Right cardiac atrium (tissue), 5 donors: ENCODE measurements around the gene PNLIPRP3. TPM values are rescaled to one million over a fixed set of nuclear protein-coding genes. Genes with fewer than 3 reads are reported as not detected.
A peak's percentile ranks its signal among the peaks of the same experiment; 100 is the strongest.
"Not testable (repeated sequence)": the region's sequence is repeated elsewhere in the genome, so short reads cannot be mapped to it uniquely, and the experiment has no call there.

Experiments
- ATAC-seq, 2 donors: fragments of 200-7000 bp; cut with Tn5 transposase; one replicate each; pipeline versions ENCODE4 v1.8.0 to v1.9.1; 2020; ENCODE audit warnings: moderate library complexity in 2 of 2, mild to moderate bottlenecking in 1 of 2
- DNase-seq, 3 donors: peaks; one replicate each; pipeline ENCODE4 v3.0.0-alpha.2; 2020
- H3K27ac ChIP-seq: one replicate; pipeline ENCODE4 v1.5.1; 2013; ENCODE audit warnings: mild to moderate bottlenecking, low read length, control low read depth, moderate library complexity
- H3K27me3 ChIP-seq: one replicate; pipeline ENCODE4 v1.6.1; 2013; ENCODE audit not compliant: control insufficient read depth, insufficient read depth
- H3K4me1 ChIP-seq: one replicate; pipeline ENCODE4 v1.6.1; 2013; ENCODE audit warnings: low read length; ENCODE audit not compliant: control insufficient read depth, insufficient read depth
- H3K4me3 ChIP-seq: one replicate; pipeline ENCODE4 v1.5.1; 2013; ENCODE audit warnings: low read length, control low read depth
- H3K9me3 ChIP-seq: one replicate; pipeline ENCODE4 v1.6.1; 2013; ENCODE audit warnings: low read length; ENCODE audit not compliant: control insufficient read depth
- WGBS: extraction: QIAGEN DNeasy Blood & Tissue Kit; methylation state at CpG from one replicate; pipeline ENCODE4 v1.1.7; 2013; 5-methylcytosine and 5-hydroxymethylcytosine counted together
- intact Hi-C, 4 donors: fragments of 100-400 bp; cut with DNase I; formaldehyde crosslinking; loops; one replicate each; pipeline versions ENCODE4 v1.11.0 to v1.14.0; 2022 to 2023
- long read RNA-seq, 4 donors: library from polyadenylated mRNA; unstranded; transcript quantifications; one replicate each; pipeline ENCODE4 v2.0.0, GENCODE V29; 2020 to 2021
- polyA plus RNA-seq: library from polyadenylated mRNA; stranded (reverse); fragments of 200-250 nt; gene quantifications from one replicate; pipeline ENCODE4 v1.2.3, GENCODE V29; 2013
- total RNA-seq, 4 donors: library from RNA; stranded (reverse); fragmentation: NEBNext Ultra II Directional; extraction: Animal tissue kit (Norgen Biotek cat#: 25700); gene quantifications; one replicate each; pipeline ENCODE4 v1.2.1, GENCODE V29; 2021
- donor health status: healthy with polysubstance abuse.
- donor health status: DM: no; HTN: yes; CAD: no.
- donor health status: DM: no; HTN: no; CAD: no.
- donor health status: DM: no; HTN: yes; CAD: no; lungs with severe emphysema.
- donor health status: DM: yes; HTN: yes; CAD: no.

Gene PNLIPRP3
- total RNA-seq (not detected), polyA plus RNA-seq (not detected)
- long read RNA-seq, donor 1 = 0 reads
- long read RNA-seq, donor 2 = 0 reads
- long read RNA-seq, donor 3 = 0 reads
- long read RNA-seq, donor 4 = 0 reads

DNA sequence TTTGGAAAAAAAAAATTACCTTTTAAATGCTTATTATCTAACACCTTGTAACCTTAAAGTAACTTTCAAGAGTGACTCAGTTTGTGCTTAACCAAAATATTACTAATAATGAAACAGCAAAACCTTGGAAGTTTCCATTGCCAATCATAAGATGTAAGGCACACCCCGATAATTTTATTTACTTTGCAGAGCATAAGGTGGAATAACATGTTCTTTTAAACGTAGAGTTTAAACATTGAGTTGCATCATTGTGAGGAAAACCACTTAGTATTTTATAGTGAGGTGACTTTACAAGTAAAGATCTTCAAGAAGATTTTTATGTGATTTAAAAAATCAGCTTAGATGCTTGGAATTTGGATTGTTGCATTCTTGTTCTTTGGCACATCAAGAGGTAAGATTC lies at the start of gene PNLIPRP3:
PNLIPRP3 (plus strand) TSS at position 177 of the 400 bp plus-strand sequence; CDS start at position 343, 166 bp downstream.
- WGBS = 80% methylated on average over 2 of the region's 2 CpGs

DNA sequence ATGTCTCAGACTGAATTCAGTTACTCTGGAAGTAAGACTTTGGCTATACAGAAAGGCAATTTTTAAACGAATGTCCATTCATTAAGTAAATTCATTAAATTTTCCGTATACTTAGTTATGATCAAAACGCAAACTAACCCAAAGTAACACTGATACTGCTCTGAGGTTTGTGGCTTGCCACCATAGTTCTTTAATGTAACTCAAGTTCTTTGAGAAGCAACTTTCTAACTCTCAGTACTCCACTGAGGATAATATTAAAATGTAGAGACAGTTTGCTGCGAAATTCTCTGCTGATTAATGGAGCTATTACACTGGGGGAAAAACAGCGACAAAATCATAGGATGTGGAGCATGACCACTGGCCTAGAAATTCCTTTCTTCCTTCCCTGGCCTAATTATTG lies 45.4 kb upstream of the PNLIPRP3 start:
- intact Hi-C loops = loop anchor here in 3 of 4 donors (10.0 kb wide), 4 partner anchors 667 to 1237 kb away; no protein-coding TSS in a partner anchor
- no peak for ATAC-seq
- WGBS = 81% methylated on average over 5 of the region's 5 CpGs

More for the DNA sequence above, at the start of gene PNLIPRP3:
- no peak for ATAC-seq
- H3K4me1 ChIP-seq = no peaks in the 10 kb centered on the region
- H3K4me3 ChIP-seq = no peak within 1 kb of the TSS
- H3K27me3 ChIP-seq = no peaks in the 10 kb centered on the region
- DNase-seq = no peak
- intact Hi-C loops = no loop called here
- no peak within 1 kb of the TSS for H3K27ac ChIP-seq
- no peaks in the 10 kb centered on the region for H3K9me3 ChIP-seq

DNA sequence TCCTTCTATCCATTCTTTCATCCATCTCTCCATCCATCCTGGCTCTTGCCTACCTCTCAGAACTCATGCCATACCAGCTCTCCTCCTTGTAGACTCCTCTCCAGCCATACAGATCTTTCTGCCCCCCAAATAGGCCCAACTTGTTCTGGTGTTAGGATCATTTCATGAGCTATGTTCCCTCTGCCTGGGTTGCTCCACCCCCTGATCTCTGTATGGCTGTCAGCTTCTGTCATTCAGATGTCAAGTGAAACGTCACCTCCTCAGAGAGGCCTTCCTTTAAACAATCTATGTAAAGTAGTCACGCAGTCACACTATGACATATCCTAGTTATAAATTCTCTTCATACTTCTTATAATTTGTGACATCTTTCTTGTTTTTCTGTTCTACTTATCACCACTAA lies 42.3 kb upstream of the PNLIPRP3 start:
- DNase-seq (no peak), ATAC-seq (no peak)
- H3K27ac ChIP-seq = no peak overlapping the region
- no peaks in the 10 kb centered on the region for H3K4me1 ChIP-seq
- H3K27me3 ChIP-seq = no peaks in the 10 kb centered on the region
- intact Hi-C loops = loop anchor here (5.0 to 10.0 kb wide), 5 partner anchors 671 to 1241 kb away; no protein-coding TSS in a partner anchor
- H3K4me3 ChIP-seq = no peak overlapping the region
- WGBS = 85% methylated on average over 2 of the region's 2 CpGs
- H3K9me3 ChIP-seq = no peaks in the 10 kb centered on the region

More for the DNA sequence above, 45.4 kb upstream of the PNLIPRP3 start:
- no peak overlapping the region for H3K4me3 ChIP-seq
- no peaks in the 10 kb centered on the region for H3K4me1 ChIP-seq
- H3K27ac ChIP-seq = no peak overlapping the region
- no peaks in the 10 kb centered on the region for H3K9me3 ChIP-seq
- no peaks in the 10 kb centered on the region for H3K27me3 ChIP-seq
- DNase-seq = no peak

DNA sequence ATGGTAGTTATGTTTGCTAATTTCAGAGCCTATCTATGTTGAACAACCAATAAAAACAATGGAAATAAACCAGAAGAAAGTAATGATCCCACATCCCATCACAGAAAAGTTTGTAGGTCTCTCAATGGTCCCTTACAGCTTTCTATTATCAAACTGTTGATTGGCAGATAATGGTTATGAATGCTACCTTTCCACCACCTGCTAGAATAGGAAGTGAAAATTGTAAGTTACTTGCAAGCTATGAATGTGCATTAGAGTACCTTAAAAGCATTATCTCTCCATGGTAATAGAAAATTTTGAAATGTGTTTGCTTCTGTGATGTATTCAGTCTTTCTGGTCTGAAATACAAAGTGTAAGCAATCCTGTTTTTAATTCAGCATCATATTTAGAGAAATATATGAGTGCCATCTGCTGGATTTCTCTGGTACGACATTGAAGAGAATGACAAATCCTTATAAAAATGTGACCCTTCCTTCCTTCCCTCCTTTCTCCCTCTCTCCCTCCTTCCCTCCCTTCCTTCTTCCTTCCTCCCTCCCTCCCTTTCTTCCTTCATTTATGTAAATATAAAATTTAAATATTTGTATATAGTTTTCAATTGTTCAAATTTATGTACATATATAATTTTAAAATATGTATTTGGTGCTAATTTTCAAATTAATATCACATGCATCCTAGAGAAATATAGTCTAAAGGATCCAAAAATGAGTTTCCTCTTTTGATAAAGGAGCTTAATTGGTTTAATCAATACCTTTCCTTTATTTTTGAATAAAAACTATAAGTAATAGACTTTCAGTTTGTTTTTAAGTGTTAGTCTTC lies 41.4 kb upstream of the PNLIPRP3 start:
- ATAC-seq = no peak
- Histone ChIP-seq H3K9me3 (no peaks in the 10 kb centered on the region), H3K27me3 (no peaks in the 10 kb centered on the region), H3K4me1 (no peaks in the 10 kb centered on the region), H3K27ac (no peak overlapping the region), H3K4me3 (no peak overlapping the region)
- intact Hi-C loops = loop anchor here (5.0 to 10.0 kb wide), 5 partner anchors 671 to 1241 kb away; no protein-coding TSS in a partner anchor
- 2% methylated on average over 1 of the region's 1 CpG for WGBS
- no peak for DNase-seq

DNA sequence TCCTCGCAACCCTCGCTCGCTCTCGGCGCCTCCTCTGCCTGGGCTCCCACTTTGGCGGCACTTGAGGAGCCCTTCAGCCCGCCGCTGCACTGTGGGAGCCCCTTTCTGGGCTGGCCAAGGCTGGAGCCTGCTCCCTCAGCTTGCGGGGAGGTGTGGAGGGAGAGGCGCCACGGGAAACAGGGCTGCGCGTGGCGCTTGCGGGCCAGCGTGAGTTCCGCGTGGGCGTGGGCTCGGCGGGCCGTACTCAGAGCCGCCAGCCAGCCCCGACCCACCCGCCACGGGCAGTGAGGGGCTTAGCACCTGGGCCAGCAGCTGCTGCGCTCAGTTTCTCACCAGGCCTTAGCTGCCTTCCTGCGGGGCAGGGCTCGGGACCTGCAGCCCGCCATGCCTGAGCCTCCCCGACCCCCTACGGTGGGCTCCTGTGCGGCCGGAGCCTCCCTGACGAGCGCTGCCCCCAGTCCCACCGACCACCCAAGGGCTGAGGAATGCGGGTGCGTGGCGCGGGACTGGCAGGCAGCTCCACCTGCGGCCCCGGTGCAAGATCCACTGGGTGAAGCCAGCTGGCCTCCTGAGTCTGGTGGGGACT lies 34.3 kb upstream of the PNLIPRP3 start:
- H3K27me3 ChIP-seq, H3K27ac ChIP-seq, intact Hi-C loops, H3K4me1 ChIP-seq, ATAC-seq, H3K9me3 ChIP-seq, H3K4me3 ChIP-seq: not testable (repeated sequence)
- WGBS = 96% methylated on average over 43 of the region's 43 CpGs
- peak in 1 of 3 donors; percentile 40 for DNase-seq

DNA sequence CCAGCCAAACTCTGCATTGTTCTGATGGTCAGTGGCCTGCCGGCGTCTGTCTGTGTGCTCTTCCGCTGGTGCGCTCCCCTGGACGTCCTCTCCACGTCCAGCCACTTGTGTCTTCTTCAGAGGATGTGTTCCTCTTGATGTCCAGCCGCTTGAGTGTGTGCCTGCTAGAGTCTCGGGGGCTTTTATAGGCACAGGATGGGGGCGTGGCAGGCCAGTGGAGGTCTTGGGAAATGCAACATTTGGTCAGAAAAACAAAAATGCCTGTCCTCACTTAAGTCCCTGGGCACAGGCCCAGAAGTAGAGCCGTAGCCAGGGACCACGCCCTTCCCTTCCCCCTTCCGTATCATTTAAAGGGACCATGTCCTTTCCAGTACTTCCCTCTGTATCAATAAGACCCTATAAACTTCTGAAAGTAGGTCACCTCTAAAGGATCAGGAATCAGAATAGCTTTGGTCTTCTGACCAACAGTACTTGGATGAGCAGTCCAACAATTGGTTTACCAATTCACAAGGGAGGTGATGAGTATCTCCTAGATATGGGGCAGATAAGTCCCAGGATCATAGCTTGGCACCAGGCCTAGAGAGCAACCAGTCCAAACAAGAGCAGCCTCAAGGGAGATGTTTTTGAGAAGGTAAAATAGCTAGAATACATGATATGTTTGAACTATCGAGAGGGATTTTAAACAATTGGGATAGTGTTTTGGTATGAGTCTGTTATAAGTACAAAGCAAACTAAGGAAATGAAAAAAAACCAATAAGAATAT lies 32.2 kb upstream of the PNLIPRP3 start:
- no peaks in the 10 kb centered on the region for H3K9me3 ChIP-seq
- H3K4me3 ChIP-seq = no peak overlapping the region
- no peaks in the 10 kb centered on the region for H3K27me3 ChIP-seq
- ATAC-seq (no peak), DNase-seq (peak in 1 of 3 donors; percentile 21)
- no peak overlapping the region for H3K27ac ChIP-seq
- 72% methylated on average over 13 of the region's 13 CpGs for WGBS
- H3K4me1 ChIP-seq = no peaks in the 10 kb centered on the region
- intact Hi-C loops = no loop called here

DNA sequence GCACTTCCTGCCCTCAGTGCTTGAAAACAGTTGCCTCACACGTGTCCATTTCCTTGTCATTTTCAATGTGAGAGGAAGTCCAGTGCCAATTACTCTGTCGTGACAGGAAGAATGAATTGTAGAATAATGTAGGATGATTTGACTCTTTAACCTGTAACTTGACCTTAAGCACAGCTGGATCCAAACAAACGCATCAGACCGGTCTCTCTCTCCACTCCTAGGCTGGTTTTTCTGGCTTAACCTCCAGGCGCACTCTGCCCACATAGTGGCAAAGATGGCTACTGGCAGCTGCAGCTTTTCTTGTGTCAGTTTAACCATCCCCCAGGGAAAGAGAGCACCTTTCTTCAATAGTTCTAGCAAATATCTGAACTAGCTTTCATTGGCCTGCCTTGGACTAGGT lies 29.4 kb upstream of the PNLIPRP3 start:
- Histone ChIP-seq H3K27me3 (no peaks in the 10 kb centered on the region), H3K4me1 (no peaks in the 10 kb centered on the region), H3K4me3 (no peak overlapping the region), H3K27ac (no peak overlapping the region), H3K9me3 (no peaks in the 10 kb centered on the region)
- intact Hi-C loops = no loop called here
- no peak for ATAC-seq
- no peak for DNase-seq
- 56% methylated on average over 5 of the region's 5 CpGs for WGBS

DNA sequence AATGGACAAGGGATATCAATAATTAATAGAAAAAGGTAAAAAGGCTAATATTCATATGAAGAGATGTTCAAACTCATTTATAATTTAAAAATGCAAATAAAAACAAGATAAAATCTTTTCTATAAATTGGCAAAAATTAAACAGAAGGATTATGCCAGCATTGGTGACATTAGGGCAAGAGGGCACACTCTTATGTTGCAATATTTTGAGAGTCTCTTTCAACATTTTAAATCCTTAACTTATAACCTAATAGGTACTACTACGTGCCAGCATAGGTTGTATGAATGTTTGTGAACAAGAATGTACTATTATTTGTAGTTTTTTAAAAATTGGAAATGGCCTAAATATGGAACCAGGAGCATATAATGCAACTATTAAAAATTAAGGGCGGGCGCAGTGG lies 24.8 kb upstream of the PNLIPRP3 start:
- DNase-seq (no peak), ATAC-seq (no peak)
- Histone ChIP-seq H3K27me3 (no peaks in the 10 kb centered on the region), H3K4me3 (no peak overlapping the region), H3K9me3 (no peaks in the 10 kb centered on the region), H3K4me1 (no peaks in the 10 kb centered on the region), H3K27ac (no peak overlapping the region)
- intact Hi-C loops = no loop called here
- 92% methylated on average over 3 of the region's 3 CpGs for WGBS

DNA sequence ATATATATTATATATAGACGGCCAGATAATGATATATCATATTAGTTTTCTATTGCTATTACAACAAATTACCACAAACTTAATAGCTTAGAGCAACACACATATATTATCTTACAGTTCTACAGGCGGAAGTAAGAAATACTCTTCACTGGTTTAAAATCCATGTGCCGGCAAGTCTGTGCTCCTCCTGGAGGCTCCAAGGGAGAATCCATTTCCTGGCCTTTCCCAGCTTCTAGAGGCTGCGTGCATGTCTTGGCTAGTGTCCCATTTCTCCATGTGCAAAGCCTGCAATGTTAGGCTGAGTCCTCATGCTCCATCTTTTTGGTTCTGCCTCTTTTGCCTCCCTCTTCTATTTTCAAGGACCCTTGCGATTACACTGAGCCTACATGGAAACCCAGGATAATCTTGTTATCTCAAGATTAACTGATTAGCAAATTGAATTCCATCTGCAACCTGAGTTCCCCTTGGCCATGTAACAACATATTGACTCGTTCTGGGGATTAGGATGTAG lies 23.9 kb upstream of the PNLIPRP3 start:
- DNase-seq (no peak), ATAC-seq (no peak)
- intact Hi-C loops = no loop called here
- H3K4me1 ChIP-seq = no peaks in the 10 kb centered on the region
- no peaks in the 10 kb centered on the region for H3K27me3 ChIP-seq
- H3K9me3 ChIP-seq = no peaks in the 10 kb centered on the region
- no peak overlapping the region for H3K27ac ChIP-seq
- WGBS = 66% methylated on average over 6 of the region's 6 CpGs
- no peak overlapping the region for H3K4me3 ChIP-seq

DNA sequence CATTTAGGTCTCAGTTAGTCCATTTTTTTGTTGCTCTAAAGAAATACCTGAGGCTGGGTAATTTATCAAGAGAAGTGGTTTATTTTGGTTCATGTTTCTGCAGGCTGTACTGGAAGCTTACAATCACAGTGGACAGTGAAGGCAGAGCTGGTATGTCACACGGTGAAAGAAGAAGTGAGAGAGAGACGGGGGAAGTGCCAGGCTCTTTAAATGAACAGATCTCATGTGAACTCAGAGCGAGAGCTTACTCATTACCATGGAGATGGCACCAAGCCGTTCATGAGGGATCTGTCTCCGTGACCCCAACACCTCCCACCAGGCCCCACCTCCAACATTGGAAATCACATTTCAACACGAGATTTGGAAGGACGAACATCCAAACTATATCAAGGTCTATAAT lies 18.9 kb upstream of the PNLIPRP3 start:
- 28% methylated on average over 7 of the region's 7 CpGs for WGBS
- no peak overlapping the region for H3K4me3 ChIP-seq
- intact Hi-C loops = no loop called here
- DNase-seq = no peak
- H3K27me3 ChIP-seq = no peaks in the 10 kb centered on the region
- ATAC-seq = no peak
- H3K9me3 ChIP-seq = no peaks in the 10 kb centered on the region
- no peaks in the 10 kb centered on the region for H3K4me1 ChIP-seq
- H3K27ac ChIP-seq = no peak overlapping the region
